ENCODE results near the gene MZT2B.
"Not testable (repeated sequence)": the region's sequence is repeated elsewhere in the genome, so short reads cannot be mapped to it uniquely, and the experiment has no call there.

- TF ChIP-seq TAF1 (IDR thresholded peaks at IDR 0.05; ENCODE audit: borderline replicate concordance, low read depth, low read length); GATA2 (CRISPR knock-in tag; IDR thresholded peaks at IDR 0.05); RAD21 (IDR thresholded peaks at IDR 0.05; ENCODE audit: low read length); EZH2phosphoT487 (IDR thresholded peaks at IDR 0.05; ENCODE audit: borderline replicate concordance, low read depth); TCF12 (IDR thresholded peaks at IDR 0.05); FOXM1 (IDR thresholded peaks at IDR 0.05; ENCODE audit: low read depth); CTCF (IDR thresholded peaks at IDR 0.05); NRF1 (IDR thresholded peaks at IDR 0.05; ENCODE audit: low read depth, low read length); ELF1 (IDR thresholded peaks at IDR 0.05); RFX5 (IDR thresholded peaks at IDR 0.05; ENCODE audit: low read length); POLR2AphosphoS5 (IDR thresholded peaks at IDR 0.05; ENCODE audit: low read depth, low read length): not testable (repeated sequence)
Measured at GRCh38 chr2:130222523-130222922, 40.5 kb downstream of the MZT2B start.

Measured in SK-N-SH (cell line).